Measurements from ENCODE around the gene HOXD13. TPM values are rescaled to one million over a fixed set of nuclear protein-coding genes. Genes with fewer than 3 reads are reported as not detected.

The HOXD13 gene
- total and polyA plus RNA-seq, 9 donors: not detected

DNA sequence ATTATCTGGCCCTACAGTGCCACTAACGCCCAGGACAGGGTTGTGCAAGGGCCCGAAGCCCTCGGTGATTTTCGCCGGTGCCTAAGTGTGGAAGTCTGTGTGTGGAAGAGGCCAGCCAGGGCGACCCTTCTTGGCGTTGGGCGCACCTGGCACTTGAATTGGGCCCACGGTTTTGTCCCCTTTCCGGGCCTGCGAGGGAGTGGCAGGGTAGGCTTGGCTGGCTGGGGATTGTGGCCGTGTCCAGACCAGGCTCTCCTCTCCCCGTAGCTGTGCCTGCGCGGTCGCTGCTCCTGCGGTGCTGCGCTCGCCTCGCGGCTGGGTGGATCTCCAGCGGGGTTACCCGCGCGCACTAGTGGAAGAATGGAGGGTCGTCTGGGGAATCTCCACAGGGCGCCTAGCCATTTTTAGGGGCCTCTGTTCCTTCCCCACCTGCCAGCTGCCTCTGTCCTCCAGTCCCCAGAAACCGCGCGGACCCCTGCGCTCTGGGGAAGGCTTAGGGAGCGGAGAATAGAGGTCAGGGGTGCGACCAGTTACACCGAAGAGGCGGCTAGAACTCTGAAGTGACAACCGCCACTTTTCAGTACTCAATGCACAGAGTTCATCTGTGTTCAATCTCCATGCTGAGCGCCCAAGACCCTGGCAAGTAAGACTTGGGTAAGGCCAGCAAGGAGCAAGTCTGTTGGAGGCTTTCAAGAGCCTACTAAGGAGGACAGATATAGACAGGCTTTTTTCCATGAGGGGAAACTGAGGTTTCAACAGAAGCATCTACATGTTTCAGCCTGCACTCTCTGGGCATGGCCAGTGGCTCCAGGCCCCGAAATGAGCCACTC, 24.7 kb upstream of the HOXD13 start:
- Histone ChIP-seq H3K4me3 (peak overlapping the region; percentile 18), H3K9me3 (no peaks in the 10 kb centered on the region), H3K4me1 (ENCODE audit: insufficient read depth) (peaks cover 3% of the 10 kb centered on the region), H3K27ac (no peak overlapping the region), H3K27me3 (no peaks in the 10 kb centered on the region), H3K36me3 (no peaks in the 10 kb centered on the region)
- TF ChIP-seq, protein P1, sequence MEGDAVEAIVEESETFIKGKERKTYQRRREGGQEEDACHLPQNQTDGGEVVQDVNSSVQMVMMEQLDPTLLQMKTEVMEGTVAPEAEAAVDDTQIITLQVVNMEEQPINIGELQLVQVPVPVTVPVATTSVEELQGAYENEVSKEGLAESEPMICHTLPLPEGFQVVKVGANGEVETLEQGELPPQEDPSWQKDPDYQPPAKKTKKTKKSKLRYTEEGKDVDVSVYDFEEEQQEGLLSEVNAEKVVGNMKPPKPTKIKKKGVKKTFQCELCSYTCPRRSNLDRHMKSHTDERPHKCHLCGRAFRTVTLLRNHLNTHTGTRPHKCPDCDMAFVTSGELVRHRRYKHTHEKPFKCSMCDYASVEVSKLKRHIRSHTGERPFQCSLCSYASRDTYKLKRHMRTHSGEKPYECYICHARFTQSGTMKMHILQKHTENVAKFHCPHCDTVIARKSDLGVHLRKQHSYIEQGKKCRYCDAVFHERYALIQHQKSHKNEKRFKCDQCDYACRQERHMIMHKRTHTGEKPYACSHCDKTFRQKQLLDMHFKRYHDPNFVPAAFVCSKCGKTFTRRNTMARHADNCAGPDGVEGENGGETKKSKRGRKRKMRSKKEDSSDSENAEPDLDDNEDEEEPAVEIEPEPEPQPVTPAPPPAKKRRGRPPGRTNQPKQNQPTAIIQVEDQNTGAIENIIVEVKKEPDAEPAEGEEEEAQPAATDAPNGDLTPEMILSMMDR (IDR thresholded peaks at IDR 0.05): no peak
- TF ChIP-seq EP300 (IDR thresholded peaks at IDR 0.05) (no peak), POLR2A (IDR thresholded peaks at IDR 0.05) (no peak)
- intact Hi-C loops (cut with DNase I): no loop called here
- no peak for DNase-seq
- WGBS, 3 donors: 5 to 12% (median 9%) methylated on average over 32 to 38 of the region's 38 CpGs

- TF ChIP-seq, protein P1 (IDR thresholded peaks at IDR 0.05): no peak
- TF ChIP-seq EP300 (IDR thresholded peaks at IDR 0.05) (no peak), POLR2A (IDR thresholded peaks at IDR 0.05) (no peak)
- no peak for DNase-seq
- peaks cover 3% of the 10 kb centered on the region for H3K4me1 ChIP-seq (ENCODE audit: insufficient read depth)
- H3K4me3 ChIP-seq: no peak overlapping the region
- no peaks in the 10 kb centered on the region for H3K36me3 ChIP-seq
- H3K27ac ChIP-seq: no peak overlapping the region
- H3K27me3 ChIP-seq: no peaks in the 10 kb centered on the region
- intact Hi-C loops (cut with DNase I): no loop called here
- WGBS, 3 donors: 3 to 7% (median 6%) methylated on average over 30 of the region's 30 CpGs
- H3K9me3 ChIP-seq: no peaks in the 10 kb centered on the region
These were observed 24.1 kb upstream of the HOXD13 start for GRCh38 chr2:176068419-176068832.

- Histone ChIP-seq H3K36me3 (no peaks in the 10 kb centered on the region), H3K9me3 (no peaks in the 10 kb centered on the region), H3K27me3 (no peaks in the 10 kb centered on the region), H3K27ac (no peak overlapping the region), H3K4me1 (ENCODE audit: insufficient read depth) (peaks cover 3% of the 10 kb centered on the region), H3K4me3 (no peak overlapping the region)
- TF ChIP-seq, protein P1 (IDR thresholded peaks at IDR 0.05): no peak
- no peak for TF ChIP-seq POLR2A (IDR thresholded peaks at IDR 0.05)
- TF ChIP-seq EP300 (IDR thresholded peaks at IDR 0.05): no peak
- no peak for DNase-seq
- intact Hi-C loops (cut with DNase I): loop anchor here in 1 of 4 donors (10.0 kb wide), 1 partner anchor 387 kb away; no protein-coding TSS in a partner anchor
- 9 to 13% (median 10%) methylated on average over 58 of the region's 58 CpGs for WGBS, 3 donors
These were observed 20.9 kb upstream of the HOXD13 start for GRCh38 chr2:176071330-176072291.

DNA sequence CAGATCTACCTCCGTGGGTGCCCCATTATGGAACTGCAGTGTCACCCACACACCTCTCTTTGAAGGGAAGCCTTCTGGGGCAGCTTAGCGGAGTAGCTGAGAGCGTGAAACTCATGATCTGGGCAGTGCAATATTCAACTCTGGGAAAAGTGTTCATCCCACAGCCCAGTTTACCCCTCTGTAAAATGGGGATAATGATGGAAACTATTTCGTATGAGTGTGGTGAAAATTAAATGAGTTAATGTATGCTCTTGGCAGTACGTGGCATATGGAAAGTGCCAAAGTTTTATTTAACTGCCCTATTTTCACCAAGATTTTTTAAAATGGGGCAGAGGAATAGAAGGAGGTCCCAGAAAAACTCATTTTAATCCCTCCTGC, 20.2 kb upstream of the HOXD13 start:
- Histone ChIP-seq H3K27me3 (peaks cover 4% of the 10 kb centered on the region), H3K9me3 (no peaks in the 10 kb centered on the region), H3K27ac (no peak overlapping the region), H3K36me3 (no peaks in the 10 kb centered on the region), H3K4me1 (ENCODE audit: insufficient read depth) (peaks cover 3% of the 10 kb centered on the region), H3K4me3 (no peak overlapping the region)
- DNase-seq: no peak
- intact Hi-C loops (cut with DNase I): loop anchor here in 1 of 4 donors (10.0 kb wide), 1 partner anchor 387 kb away; no protein-coding TSS in a partner anchor
- WGBS, 3 donors: 29 to 41% (median 38%) methylated on average over 5 of the region's 5 CpGs
- TF ChIP-seq EP300 (IDR thresholded peaks at IDR 0.05): no peak
- TF ChIP-seq, protein P1 (IDR thresholded peaks at IDR 0.05): no peak
- TF ChIP-seq POLR2A (IDR thresholded peaks at IDR 0.05): no peak
